HG02642 (cell line): Measurements from ENCODE around the gene CLSTN2.

Experiments
- ATAC-seq: cut with Tn5 transposase; IDR thresholded peaks from one replicate; pipeline ENCODE4 v1.9.1; 2021; ENCODE audit warnings: mild to moderate bottlenecking; ENCODE audit not compliant: unreplicated experiment, poor library complexity

The CLSTN2 gene

DNA sequence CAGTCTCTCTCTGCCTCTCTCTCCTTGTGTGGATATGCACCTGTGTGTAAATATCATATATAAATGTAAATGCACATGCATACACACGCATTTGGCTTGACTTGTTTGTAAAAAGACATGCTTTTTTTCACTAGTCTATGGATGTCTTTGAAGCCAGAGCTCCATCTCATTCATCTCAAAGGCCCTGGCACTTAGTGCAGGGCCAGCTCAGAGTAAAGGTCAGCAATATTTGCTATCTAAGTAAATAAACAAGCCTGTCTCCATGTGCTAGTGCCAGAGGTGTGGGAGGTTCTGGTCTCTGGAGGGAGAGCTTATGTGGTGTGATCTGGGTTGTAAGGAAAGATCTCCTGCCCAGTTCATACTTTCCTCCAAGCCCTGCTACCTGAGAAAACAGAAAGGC is 5.6 kb downstream of the CLSTN2 start:
- no peak for ATAC-seq

GRCh38 chr3:139941580-139941979 is 6.6 kb downstream of the CLSTN2 start:
- ATAC-seq: no peak

DNA sequence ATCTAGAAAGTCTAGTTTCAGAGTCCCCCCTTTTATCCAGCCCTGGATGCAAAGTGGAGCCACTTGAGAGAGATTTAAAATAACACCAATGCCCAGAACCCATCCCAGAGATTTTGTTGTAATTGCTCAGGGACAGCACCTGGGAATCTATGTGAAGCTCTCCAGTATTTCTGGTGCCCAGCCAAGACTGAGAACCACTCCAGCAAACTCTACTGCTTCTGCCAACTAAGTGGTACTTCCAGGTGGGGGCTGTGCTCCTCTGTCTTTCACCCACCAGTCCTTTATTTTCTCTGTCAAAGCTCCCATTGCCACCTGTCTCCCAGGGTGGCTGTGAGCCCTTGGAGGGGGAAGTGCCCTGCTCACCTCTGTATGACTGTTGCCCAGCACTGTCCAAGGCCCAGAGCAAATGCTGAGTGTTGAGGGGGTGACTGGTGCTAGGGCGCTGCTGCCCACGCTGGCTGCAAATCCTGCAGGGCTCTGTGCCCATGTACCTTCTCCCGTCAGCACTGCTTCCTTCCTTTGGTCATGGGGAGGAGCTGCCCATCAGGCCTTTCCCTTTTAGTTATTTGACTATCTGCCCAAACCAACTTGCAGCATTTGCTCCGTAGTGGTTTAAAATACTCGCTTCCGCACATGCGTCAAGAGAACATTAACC is 9.4 kb downstream of the CLSTN2 start:
- ATAC-seq: no peak

GRCh38 chr3:139945386-139945785 is 10.4 kb downstream of the CLSTN2 start:
- ATAC-seq: no peak

GRCh38 chr3:139945942-139946341 is 11.0 kb downstream of the CLSTN2 start:
- ATAC-seq: no peak

GRCh38 chr3:139948467-139948866 is 13.5 kb downstream of the CLSTN2 start:
- ATAC-seq: no peak

DNA sequence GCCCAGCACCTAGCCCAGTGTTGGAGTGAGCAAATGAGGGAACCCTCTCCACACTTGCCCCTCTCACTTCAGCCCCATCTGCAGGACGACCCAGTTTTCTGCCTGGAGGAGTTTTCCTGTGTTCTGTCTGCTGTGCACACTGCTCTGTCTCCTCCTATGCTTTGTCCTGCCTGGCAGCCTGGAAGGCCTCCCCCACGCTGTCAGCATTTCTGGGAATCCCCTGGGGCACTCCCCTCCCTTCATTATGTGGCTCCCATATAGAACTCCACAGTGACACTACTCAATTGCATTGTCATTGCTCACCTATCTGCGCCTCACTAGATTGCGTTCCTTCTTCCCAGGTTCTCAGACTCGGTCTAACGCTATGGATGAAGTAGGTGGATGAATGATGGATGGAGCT is 13.9 kb downstream of the CLSTN2 start:
- no peak for ATAC-seq

DNA sequence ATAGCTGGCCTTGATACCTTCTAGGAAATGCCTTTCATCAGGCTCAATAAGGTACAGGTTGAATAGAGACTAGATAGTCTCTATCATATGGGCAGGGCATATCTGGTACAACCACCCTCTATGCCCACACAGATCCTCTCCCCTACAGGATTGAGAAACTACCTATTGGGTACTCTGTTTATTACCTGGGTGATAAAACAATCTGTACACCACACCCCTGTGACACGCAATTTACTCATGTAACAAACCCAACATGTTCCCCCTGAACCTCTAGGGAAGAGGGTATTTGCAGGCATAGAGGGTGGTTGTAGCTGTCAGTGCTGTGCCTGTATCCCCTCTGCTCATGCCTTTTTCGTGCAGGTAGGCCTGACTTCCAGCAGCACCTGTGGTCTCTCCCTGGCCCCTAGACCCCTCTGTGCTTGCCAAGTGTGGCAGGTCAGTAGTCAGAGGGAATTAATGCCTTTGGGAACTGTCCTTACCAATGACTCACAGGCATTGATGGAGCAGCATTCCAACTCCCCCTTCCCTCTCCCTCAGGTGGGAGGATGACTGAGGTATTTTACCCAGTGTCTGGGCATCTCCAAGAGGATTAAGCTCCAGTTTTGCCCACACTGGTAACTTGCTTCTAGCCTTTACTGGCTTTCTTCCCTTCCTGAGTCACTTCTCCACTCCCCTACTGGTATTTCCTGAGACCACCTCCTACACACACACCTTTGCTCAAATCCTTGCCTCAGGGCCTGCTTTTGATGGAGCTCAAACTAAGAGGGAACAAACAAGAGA is 18.3 kb downstream of the CLSTN2 start:
- no peak for ATAC-seq

GRCh38 chr3:139954146-139954860 is 19.3 kb downstream of the CLSTN2 start:
- no peak for ATAC-seq

- ATAC-seq: no peak
These were observed 22.9 kb downstream of the CLSTN2 start for GRCh38 chr3:139957844-139958243.

DNA sequence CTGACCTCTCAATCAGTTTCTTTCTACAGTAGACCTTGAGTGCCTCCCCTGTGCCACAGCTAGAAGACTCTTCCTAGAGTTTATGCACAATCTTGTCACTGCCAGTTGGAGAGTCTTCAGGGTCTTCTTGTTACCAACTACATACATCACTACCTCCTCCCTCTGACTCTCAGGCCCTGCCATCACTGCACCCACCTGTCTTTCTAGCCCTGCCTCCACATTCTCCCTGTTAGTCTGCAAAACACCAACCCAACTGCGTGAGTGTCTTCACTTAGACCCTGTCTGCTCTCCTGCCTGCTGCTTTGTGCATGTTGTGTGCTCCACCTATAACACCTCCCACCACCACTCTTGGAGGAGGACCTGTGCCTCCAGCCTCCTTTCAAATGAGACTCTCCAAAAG is 34.4 kb downstream of the CLSTN2 start:
- no peak for ATAC-seq

GRCh38 chr3:139970526-139970925 is 35.5 kb downstream of the CLSTN2 start:
- no peak for ATAC-seq

DNA sequence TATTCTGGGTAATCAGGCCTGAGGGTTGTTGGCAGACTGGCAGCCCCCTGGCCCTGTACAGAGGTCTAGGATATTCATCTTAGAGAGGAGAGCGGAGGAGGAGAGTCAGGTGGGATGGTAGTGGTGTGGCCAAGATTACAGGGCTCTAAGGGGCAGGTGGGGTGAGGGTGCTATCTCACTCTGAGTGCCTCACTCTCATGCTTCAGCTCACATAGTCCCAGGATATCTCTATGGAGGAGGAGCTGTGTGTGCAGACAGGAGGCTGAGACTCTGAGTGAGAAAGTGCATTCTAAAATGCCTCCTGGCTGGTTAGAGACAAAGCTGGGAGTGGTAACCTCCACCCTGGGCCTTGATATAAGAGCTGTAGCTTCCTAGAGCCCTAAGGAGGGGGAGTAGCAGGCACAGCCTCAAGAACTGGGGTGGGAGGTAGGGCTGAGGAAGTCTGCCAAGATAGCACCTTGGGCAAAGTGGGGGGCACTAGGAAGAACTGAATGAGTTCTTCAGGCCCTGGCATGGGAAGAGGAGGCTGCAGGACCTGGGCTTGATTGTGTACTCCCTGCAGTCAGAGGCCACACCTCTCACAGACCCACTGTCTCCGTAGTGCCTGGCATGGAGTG is 39.9 kb downstream of the CLSTN2 start:
- ATAC-seq: no peak

DNA sequence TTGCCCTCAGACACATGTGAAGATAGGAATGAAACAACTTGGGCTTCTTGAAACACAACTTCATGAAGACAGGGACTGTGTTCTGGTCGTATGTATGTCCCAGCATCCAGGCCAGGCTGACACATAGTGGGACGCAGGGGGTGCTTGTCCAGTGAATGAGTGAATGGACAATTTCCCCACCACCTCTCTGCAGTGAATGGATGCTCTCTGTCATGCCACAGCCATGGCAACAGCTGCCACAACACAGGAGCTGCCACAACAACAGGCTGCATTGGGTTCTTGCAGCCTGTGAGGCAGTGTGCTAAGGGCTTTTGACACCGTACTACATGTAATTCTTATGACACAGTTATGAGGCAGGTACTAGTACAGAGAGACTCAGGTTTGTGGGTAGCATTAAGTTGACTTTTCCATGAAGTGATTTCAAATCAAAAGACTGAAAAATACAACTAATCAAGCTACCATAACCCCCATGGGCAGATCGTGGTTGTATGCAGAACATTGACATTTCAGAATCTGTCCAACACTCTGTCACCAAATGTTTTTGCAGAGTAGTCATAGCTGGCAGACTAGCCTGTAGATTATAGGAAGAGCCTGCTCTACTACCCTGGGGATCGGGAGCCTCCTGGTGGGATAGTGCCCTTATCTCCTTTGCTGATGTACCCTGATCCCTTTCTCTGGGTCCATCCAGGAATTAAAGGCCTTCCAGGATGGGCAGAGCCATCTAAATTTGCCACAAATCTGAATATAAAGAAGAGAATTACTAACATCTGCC is 40.8 kb downstream of the CLSTN2 start:
- ATAC-seq: no peak

GRCh38 chr3:139978966-139979365 is 44.0 kb downstream of the CLSTN2 start:
- ATAC-seq: no peak

DNA sequence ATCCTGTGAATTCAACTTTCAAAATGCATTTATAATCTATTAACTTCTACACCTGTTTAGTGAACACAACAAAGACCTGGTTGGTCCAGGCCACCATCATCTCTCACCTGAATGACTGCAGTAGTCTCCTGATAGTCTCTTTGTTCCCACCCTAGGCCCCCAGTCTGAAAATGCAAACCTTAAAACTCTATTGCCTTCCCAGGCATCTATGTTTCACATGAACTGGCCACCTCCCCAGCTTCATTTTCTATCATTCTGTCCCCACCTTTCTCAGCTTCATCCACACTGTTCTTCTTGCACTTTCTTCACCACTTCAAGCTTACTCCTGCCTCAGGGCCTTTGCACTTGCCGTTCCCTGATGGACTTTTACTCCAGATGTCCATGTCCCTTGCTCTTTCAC is 45.0 kb downstream of the CLSTN2 start:
- no peak for ATAC-seq

- no peak for ATAC-seq
These were observed 47.4 kb downstream of the CLSTN2 start for GRCh38 chr3:139982404-139982803.

DNA sequence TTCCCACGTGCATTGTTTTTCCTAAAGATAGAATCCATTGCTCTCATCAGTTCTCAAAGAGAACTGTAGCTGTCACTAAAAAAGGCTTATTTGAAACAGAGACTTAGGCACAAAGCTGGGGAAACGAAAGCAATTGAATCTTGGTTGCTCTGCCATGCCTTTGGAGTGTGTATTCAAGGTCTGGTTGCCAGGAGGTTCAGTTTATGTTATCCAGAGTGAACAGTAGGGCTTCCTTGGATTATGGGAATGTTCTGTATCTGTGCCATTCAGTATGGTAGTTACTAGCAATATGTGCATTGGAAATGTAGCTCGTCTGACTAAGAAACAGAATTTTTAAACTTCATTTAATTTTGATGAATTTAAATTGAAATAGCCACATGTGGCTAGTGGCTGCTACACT is 50.6 kb downstream of the CLSTN2 start:
- no peak for ATAC-seq

DNA sequence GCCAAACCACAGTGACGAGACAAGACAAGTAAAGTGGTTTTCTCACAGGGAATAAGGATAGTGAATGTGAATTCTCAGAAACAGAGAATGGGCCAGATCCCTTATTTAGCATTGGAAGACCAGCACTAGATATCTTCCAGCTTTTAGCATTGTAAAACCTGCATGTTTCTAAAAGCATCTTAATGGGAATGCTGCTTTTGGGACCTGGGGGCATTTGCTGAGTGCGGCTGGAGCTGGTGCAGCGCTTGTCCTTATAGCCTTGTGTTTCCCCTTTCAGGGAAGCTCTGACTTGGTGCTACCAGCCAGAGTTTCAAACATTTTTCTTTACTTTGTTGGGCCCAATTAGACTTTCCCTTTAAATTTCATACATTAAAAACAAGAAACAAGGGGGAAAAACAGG is 52.9 kb downstream of the CLSTN2 start:
- ATAC-seq: no peak

DNA sequence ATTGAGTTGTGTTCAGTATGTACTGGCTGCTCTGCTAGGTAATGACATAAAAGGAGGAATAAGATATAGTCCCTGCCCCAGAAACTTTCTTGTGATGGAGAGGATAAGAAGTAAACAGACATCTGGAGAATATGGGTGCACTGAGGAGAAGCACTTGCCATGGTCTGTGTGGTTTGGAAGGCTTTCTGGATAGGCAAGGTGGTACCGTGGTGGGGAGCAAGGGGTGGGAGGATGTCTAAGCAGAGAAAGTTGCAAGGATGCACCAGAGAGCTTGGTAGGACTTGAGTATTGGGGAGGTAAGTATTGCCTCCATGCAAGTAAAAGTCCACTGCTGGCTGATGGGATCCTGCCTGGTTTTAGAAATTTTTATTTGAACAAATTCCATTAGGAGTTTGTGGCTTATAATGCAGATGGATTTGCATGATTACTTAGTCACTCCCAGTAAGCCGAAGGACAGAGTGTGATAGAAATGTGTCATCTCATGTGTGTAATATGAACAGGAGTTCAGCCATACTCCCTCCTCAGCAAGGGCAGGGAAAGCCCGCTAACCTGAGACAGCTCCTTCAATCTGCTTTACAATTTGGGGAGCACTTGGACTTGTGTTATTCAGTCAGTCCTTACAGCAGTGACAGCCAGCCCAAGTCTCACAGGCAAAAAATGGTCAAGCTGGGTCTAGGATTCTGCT is 53.6 kb downstream of the CLSTN2 start:
- no peak for ATAC-seq
